ENCODE results near the gene ADAMTS16.

ADAMTS16 gene

DNA sequence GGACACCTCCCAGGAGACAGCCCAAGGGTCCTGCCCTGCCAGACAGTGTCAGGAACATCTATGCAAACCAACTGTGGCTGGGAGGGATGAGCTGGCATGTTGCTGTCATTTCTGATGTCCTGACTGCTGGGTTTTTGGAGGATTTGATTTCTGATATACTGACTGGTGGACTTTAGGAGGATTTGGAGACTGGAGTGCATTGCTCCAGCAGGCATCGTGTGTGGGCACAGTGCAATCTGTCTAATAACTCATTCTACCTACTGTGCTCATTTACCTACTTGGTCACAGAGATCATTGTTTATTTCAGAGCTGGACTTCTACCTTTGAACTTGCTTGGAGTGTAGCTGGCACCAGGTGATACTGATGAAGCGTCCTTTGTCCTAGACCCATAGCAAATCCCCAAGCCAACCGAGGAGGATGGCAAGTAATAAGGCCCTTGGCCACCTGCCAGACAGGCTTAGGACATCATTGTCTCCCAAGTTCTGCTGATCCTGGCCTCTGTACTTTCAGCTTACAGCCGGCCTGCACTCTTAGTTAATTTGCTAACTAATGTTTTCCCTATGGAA, 158.0 kb downstream of the ADAMTS16 start:
- no peaks in the 10 kb centered on the region for H3K36me3 ChIP-seq (replicated peaks)
- no peaks in the 10 kb centered on the region for H3K27me3 ChIP-seq (replicated peaks)
- no peak overlapping the region for H3K27ac ChIP-seq
- no peak overlapping the region for H3K4me3 ChIP-seq (ENCODE audit: low read depth, low read length)
- DNase-seq, result no peak
- in situ Hi-C loops (cut with HindIII; ENCODE audit: low pct_ligation_motif_present, low sequenced_read_pairs), result no loop called here
- TF ChIP-seq, protein P1, sequence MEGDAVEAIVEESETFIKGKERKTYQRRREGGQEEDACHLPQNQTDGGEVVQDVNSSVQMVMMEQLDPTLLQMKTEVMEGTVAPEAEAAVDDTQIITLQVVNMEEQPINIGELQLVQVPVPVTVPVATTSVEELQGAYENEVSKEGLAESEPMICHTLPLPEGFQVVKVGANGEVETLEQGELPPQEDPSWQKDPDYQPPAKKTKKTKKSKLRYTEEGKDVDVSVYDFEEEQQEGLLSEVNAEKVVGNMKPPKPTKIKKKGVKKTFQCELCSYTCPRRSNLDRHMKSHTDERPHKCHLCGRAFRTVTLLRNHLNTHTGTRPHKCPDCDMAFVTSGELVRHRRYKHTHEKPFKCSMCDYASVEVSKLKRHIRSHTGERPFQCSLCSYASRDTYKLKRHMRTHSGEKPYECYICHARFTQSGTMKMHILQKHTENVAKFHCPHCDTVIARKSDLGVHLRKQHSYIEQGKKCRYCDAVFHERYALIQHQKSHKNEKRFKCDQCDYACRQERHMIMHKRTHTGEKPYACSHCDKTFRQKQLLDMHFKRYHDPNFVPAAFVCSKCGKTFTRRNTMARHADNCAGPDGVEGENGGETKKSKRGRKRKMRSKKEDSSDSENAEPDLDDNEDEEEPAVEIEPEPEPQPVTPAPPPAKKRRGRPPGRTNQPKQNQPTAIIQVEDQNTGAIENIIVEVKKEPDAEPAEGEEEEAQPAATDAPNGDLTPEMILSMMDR (IDR thresholded peaks at IDR 0.05; ENCODE audit: low read depth, low read length, missing control alignments), result no peak

DNA sequence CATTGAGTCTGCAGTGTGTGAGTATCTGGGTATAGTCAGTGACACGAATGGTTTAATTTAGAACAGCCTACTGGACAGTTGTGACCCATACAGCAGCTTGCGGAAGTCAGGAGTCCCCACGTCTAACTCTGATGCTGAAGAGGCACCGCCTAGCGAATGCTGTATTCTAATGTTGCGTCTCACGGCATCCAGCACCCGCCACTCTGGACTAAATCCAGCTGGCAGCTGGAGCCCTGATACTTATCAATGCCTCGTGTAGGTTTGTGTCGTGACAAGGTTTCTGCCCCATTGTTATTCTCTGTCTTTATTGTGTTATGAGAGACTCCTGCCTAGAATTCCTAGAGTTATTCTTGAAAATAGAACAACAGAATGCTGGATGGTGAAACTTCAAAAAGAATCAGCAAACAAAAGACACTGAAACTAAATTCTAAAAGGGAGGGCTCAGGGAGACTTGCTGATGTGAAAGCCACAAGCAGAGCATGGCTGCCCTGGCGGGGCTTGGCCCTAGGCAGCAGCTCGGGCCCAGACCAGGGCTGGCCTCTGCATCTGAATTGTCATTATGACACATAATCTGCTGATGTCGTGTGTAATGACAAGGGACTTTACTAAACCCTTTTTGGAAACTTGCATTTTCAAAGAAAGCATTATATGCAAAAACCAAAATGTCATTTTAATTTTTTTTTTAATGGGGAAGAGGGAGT, 158.9 kb downstream of the ADAMTS16 start:
- TF ChIP-seq, protein P1 (IDR thresholded peaks at IDR 0.05; ENCODE audit: low read depth, low read length, missing control alignments), result no peak
- Histone ChIP-seq H3K27ac (no peak overlapping the region), H3K36me3 (replicated peaks) (no peaks in the 10 kb centered on the region), H3K27me3 (replicated peaks) (no peaks in the 10 kb centered on the region), H3K4me3 (ENCODE audit: low read depth, low read length) (no peak overlapping the region)
- in situ Hi-C loops (cut with HindIII; ENCODE audit: low pct_ligation_motif_present, low sequenced_read_pairs), result no loop called here
- no peak for DNase-seq

DNA sequence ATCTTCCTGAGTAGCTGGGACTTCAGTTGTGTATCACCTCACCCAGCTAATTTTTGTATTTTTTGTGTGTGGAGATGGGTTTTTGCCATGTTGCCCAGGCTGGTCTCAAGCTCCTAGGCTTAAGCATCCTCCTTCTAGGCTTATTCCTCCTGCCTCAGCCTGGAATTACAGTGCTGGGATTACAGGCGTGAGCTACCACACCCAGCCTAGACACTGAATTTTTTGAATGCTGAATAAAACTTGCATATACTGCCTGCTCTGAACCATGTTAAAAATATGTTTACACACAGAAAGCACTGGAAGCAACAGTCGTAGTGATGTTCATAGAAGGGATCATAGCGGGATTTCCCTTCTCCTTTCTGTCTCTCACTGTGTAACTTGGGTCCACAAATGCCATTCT, 161.0 kb downstream of the ADAMTS16 start:
- Histone ChIP-seq H3K27ac (no peak overlapping the region), H3K36me3 (replicated peaks) (no peaks in the 10 kb centered on the region), H3K27me3 (replicated peaks) (no peaks in the 10 kb centered on the region), H3K4me3 (ENCODE audit: low read depth, low read length) (no peak overlapping the region)
- DNase-seq, result no peak
- in situ Hi-C loops (cut with HindIII; ENCODE audit: low pct_ligation_motif_present, low sequenced_read_pairs), result no loop called here
- TF ChIP-seq, protein P1 (IDR thresholded peaks at IDR 0.05; ENCODE audit: low read depth, low read length, missing control alignments), result no peak

DNA sequence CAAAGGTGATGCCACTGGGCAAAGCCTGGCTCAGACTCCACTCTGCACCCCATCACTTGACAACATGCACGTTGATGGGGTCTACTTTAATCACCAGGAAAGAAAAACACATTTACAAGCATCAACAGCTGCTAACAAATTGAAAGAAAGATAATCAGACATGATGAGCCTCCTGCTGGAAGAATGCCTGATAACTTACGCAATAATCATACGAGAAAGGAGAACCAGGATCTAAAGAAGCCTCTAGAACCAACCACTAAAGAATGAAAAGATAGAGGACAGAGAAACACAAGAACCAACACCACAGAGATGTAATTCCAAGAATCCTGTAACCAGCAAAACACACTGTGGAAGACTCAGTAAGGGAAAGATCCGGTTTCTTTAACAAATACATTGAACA, 162.1 kb downstream of the ADAMTS16 start:
- TF ChIP-seq, protein P1 (IDR thresholded peaks at IDR 0.05; ENCODE audit: low read depth, low read length, missing control alignments), result no peak
- Histone ChIP-seq H3K4me3 (ENCODE audit: low read depth, low read length) (no peak overlapping the region), H3K27ac (no peak overlapping the region), H3K27me3 (replicated peaks) (no peaks in the 10 kb centered on the region), H3K36me3 (replicated peaks) (no peaks in the 10 kb centered on the region)
- in situ Hi-C loops (cut with HindIII; ENCODE audit: low pct_ligation_motif_present, low sequenced_read_pairs), result no loop called here
- DNase-seq, result no peak

DNA sequence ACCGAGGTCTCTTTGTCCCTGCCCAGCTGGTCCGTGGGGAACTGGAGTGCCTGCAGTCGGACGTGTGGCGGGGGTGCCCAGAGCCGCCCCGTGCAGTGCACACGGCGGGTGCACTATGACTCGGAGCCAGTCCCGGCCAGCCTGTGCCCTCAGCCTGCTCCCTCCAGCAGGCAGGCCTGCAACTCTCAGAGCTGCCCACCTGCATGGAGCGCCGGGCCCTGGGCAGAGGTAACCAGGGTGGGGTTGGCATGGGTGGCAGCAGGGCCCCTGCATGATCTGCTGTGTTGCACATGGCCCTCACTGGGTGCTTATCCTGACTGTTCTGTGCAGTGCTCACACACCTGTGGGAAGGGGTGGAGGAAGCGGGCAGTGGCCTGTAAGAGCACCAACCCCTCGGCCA, 163.1 kb downstream of the ADAMTS16 start:
- TF ChIP-seq, protein P1 (IDR thresholded peaks at IDR 0.05; ENCODE audit: low read depth, low read length, missing control alignments), result no peak
- DNase-seq, result no peak
- Histone ChIP-seq H3K36me3 (replicated peaks) (no peaks in the 10 kb centered on the region), H3K4me3 (ENCODE audit: low read depth, low read length) (no peak overlapping the region), H3K27me3 (replicated peaks) (no peaks in the 10 kb centered on the region), H3K27ac (no peak overlapping the region)
- in situ Hi-C loops (cut with HindIII; ENCODE audit: low pct_ligation_motif_present, low sequenced_read_pairs), result no loop called here
